Measurements from ENCODE around the gene NR2C2AP.

NR2C2AP gene

GRCh38 chr19:19214159-19214490 lies 10.9 kb upstream of the NR2C2AP start:
- no peak for DNase-seq

- DNase-seq: no peak
Observed at GRCh38 chr19:19213426-19214158, 10.4 kb upstream of the NR2C2AP start.

GRCh38 chr19:19212916-19213315 lies 9.7 kb upstream of the NR2C2AP start:
- DNase-seq: no peak

DNA sequence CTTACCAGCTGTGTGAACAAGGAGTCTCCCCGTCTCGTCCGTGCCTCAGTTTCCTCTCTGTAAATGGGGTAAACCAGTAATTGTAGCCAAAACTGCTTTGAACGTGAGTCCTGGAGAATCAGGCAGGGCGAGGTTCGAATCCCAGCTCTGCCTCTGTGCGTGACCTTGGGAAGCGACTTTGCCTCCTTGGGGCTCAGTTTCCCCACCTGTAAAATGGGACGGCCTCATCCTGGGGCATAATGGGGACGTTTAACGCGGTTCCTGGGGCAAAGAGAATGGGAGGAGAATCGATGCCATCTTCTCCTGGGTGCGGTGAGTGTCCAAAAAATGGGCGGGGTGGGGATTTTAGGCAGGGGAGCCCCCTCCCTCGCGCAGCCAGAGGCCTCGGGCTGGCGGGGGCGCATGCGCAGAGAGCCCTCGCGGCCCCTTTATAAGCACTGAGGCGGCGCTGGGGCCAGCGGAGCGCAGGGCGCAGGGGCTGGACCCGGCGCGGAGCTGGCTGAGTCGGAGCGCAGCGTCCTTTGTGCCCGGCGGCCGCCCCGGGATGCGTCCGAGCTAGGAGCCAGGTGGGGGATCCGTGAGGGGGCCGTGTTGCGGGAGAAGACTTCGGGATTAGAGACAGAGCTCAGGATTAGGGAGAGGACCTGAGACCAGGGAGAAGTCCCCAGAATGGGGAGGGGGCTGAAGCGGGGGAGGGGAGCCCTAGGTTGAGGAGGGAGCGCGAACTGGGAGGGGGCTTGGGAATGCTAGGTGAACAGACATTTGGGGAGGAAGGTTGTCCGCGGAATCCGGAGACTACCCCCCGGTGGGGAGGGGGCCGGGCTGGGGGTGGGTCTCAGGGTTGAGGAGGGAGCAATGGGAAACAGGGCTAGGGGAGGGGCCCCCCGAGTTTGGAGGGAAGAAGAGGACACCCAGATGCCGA lies 8.5 kb upstream of the NR2C2AP start, which contains the start of gene NCAN:
NCAN (plus strand) TSS at position 460 of the 922 bp plus-strand sequence. CDS start 4,996 bp downstream, outside the sequence.
- DNase-seq: no peak

DNA sequence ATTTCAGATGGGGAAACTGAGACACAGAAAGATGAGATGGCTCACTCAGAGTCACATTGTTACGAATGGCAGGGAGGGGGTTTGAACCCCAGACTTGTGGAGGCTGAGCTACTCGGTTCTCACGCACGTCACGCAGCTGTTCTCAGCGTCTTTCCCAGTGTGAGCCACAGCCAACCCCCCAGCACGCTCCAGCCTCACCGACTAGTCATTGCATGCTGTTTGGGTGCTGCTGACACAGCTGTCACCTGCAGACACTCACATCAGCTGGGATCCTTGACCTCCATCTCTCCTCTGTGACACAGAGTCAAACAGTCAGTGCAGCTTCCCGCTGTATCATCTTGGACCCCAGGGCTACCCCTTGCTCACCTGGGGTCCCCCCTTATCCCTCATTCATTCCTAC lies 6.2 kb upstream of the NR2C2AP start:
- DNase-seq: no peak

- no peak for DNase-seq
Observed at GRCh38 chr19:19207637-19208572, 4.7 kb upstream of the NR2C2AP start.

- no peak for DNase-seq
Observed at GRCh38 chr19:19206938-19207337, 3.7 kb upstream of the NR2C2AP start.

DNA sequence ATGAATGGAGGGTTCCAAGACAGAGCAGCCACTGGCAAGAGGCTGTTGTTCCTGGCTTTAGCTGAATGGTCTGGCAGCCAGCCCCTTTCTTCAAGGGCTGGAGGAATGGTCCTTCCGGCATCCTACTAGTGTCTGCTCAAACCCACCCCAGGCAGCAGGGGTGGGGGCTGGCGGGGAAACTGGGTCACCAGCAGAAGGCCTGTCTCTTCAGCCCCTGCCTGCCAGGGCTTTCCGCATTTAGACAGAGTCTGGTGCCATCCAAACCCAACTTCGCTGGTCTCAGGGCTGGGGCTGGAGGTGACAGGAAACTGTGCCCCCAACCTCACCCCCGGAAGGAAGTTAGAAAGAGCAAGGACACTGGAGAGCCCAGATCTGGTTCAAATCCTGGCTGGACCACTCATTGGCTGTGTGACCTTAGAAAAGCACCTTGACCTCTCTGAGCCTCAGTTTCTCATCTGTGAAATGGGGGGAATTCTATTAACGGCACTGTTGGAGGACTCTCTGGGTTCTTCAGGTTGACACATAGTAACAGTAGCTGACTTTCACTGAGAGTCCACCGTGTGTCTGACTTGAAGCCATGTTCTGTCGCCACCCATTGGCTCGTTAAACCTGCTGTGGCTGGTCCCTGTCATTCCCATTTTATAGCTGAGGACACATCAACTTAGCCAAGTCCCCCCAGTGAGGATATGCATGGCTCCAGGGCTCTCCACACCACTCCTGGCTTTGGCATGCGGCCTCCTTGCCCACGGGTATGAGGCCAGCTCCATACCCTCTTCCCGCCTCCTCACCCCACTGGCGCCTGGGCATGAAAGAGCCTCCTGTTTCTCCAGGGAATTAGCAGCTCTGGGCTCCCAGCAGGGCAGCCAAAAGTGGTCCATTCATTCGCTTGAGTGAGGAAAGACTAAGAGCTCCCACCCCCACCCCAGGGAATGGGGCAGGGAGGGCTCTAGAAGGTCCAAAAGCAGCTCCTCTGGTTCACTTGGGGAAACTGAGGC lies 2.5 kb upstream of the NR2C2AP start:
- DNase-seq: no peak

GRCh38 chr19:19204181-19204580 lies 967 bp upstream of the NR2C2AP start:
- no peak for DNase-seq

DNA sequence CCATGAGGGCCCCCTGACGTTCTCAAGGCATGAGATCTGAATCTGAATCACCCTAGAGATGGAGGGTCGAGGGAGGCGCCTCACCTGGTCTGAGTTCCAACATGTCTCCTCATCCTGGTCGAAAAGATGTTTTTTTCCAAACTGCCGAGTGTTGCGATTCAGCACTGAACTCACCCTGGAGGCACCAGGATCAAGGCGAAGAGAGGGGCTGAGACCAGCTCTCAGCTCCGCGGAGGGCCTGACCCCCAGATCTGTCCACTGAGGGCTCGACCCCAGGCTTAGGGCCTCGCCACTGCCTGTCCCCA lies 555 bp downstream of the NR2C2AP start:
- no peak for DNase-seq

GRCh38 chr19:19201697-19202630 lies 1.2 kb downstream of the NR2C2AP start:
- no peak for DNase-seq

DNA sequence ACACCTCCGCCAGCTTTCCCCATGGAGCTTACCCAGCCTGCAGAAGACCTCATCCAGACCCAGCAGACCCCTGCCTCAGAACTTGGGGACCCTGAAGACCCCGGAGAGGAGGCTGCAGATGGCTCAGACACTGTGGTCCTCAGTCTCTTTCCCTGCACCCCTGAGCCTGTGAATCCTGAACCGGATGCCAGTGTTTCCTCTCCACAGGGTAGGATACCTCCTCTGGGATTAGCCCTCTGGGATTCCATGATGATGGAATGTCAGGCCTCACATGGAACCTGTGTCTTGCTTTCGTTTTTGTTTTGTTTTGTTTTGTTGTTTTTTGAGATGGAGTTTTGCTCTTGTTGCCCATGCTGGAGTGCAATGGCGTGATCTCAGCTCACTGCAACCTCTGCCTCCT lies 9.3 kb downstream of the NR2C2AP start:
- no peak for DNase-seq

GRCh38 chr19:19192910-19193423 lies 10.2 kb downstream of the NR2C2AP start:
- DNase-seq: no peak

- DNase-seq: peak; percentile 99
Observed at GRCh38 chr19:19192078-19192882, 10.9 kb downstream of the NR2C2AP start, which contains the start of the genes BORCS8 and RFXANK. TSS of gene BORCS8 (minus strand) at chr19:19192152. CDS start at chr19:19192117, 35 bp downstream. TSS of gene RFXANK (plus strand) at chr19:19192258. CDS start at chr19:19193947, 1,689 bp downstream.

DNA sequence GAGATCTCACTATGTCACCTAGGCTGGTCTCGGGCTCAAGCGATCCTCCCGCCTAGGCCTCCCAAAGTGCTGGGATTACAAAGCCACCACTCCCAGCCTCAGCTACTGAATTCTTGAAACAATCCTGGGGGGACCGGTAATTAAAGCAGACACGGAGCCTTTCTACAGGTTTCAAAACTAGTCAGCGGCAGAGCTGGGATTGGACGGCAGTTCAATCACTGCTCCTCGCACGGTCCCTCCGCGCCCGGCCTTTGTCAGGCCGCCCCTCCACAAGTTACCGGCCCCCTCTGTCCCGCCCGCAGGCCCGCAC lies 11.5 kb downstream of the NR2C2AP start:
- DNase-seq: no peak

DNA sequence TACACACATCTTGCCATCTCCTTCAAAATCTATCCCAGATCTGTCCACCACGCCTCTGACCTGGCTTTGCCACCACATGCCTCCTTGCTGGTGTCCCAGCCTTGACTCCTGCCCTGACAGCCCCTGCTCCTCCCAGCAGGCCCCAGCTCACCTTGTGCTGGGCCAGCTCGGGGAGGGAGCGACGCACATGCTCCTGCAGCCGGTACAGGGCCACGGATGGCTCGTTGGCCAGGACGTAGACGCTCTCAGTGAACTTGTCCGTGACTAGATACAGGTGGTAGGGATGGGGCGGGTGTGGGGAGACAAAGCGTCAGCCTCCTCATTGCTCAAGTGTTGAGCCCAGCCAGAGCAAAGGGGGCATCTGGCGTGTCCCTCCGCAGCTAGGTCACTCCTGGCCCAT lies 16.5 kb downstream of the NR2C2AP start:
- no peak for DNase-seq

- peak; percentile 72 for DNase-seq
Observed at GRCh38 chr19:19185853-19186740, 17.1 kb downstream of the NR2C2AP start.

DNA sequence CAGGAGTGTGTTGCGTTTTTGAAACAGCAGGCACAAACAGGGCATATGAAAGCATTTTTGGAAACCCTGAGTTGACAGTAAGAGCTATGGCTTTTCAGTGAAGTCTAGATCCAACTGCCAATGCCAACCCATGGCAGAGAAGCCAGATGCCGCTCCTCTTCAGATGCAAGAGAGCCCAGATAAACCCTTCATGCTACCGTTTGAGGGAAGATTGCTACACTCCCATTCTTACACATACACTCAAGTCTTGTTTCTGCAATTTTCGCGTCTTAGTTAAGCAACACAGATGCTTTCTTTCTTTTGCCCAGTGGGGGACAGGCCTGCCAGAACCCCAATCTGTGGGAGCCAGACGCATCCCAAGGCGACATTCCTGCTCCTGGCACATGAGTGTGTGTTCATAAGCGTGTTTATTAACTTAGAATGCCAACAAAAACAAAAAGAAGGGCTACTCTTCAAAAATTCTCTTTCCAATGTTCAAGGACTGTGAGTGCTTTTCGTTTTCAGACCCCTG lies 21.7 kb downstream of the NR2C2AP start:
- DNase-seq: no peak
